Keratinocyte (primary cell): Measurements from ENCODE around the gene KLK1.

Source experiments
- EZH2 ChIP-seq: IDR thresholded peaks from one replicate; pipeline ENCODE4 v1.6.1; 2012; ENCODE audit warnings: inconsistent platforms, mild to moderate bottlenecking, low read length, moderate library complexity
- TF ChIP-seq, protein P1 (sequence below), 3 experiments: IDR thresholded peaks in 1 of 3; conservative IDR thresholded peaks in 1 of 3; optimal IDR thresholded peaks in 1 of 3; 2 replicates in 2 of 3; 3 replicates in 1 of 3; pipeline versions ENCODE3 to v1.5.1; 2011; ENCODE audit warnings: low read length in 3 of 3, mild to moderate bottlenecking in 3 of 3, moderate library complexity in 2 of 3, control low read depth in 1 of 3, inconsistent platforms in 1 of 3; ENCODE audit not compliant: insufficient read depth in 2 of 3; ENCODE audit errors: extremely low read depth in 1 of 3

GRCh38 chr19:50794876-50795663 lies 28.5 kb downstream of the KLK1 start:
- TF ChIP-seq, protein P1, sequence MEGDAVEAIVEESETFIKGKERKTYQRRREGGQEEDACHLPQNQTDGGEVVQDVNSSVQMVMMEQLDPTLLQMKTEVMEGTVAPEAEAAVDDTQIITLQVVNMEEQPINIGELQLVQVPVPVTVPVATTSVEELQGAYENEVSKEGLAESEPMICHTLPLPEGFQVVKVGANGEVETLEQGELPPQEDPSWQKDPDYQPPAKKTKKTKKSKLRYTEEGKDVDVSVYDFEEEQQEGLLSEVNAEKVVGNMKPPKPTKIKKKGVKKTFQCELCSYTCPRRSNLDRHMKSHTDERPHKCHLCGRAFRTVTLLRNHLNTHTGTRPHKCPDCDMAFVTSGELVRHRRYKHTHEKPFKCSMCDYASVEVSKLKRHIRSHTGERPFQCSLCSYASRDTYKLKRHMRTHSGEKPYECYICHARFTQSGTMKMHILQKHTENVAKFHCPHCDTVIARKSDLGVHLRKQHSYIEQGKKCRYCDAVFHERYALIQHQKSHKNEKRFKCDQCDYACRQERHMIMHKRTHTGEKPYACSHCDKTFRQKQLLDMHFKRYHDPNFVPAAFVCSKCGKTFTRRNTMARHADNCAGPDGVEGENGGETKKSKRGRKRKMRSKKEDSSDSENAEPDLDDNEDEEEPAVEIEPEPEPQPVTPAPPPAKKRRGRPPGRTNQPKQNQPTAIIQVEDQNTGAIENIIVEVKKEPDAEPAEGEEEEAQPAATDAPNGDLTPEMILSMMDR (optimal IDR thresholded peaks at IDR 0.05 in 1 of 3, IDR thresholded peaks at IDR 0.05 in 1 of 3, conservative IDR thresholded peaks at IDR 0.05 in 1 of 3; ENCODE audit: extremely low read depth in 1 of 3, insufficient read depth in 2 of 3, low read length in 3 of 3), result peak in 2 of 3 experiments; percentile 48 to 50
- TF ChIP-seq EZH2, result no peak
